Adipose tissue (tissue), 3 donors: Measurements from ENCODE around the gene ZBTB16. TPM values are rescaled to one million over a fixed set of nuclear protein-coding genes. Genes with fewer than 3 reads are reported as not detected.

ENCODE experiments used
- H3K27ac ChIP-seq: one replicate; pipeline ENCODE4 v1.5.1; 2013; ENCODE audit warnings: low read depth, low read length
- WGBS, 3 donors: extraction: QIAGEN DNeasy Blood & Tissue Kit; methylation state at CpG; one replicate each; pipeline ENCODE4 v1.1.7; 2013; 5-methylcytosine and 5-hydroxymethylcytosine counted together
- polyA plus RNA-seq, 3 donors: library from polyadenylated mRNA; stranded (reverse); fragments of 200-250 nt; gene quantifications; one replicate each; pipeline ENCODE4 v1.2.3, GENCODE V29; 2013
- donor health status: healthy with polysubstance abuse.
- donor health status: Bipolar disorder and iron deficiency.
- donor health status: healthy.

ZBTB16 gene
- polyA plus RNA-seq, 3 donors, result 30.4 to 68.2 (median 43.1) TPM

GRCh38 chr11:114077482-114078305 is 18.2 kb downstream of the ZBTB16 start:
- no peak overlapping the region for H3K27ac ChIP-seq
- 63 to 74% (median 64%) methylated on average over 9 of the region's 9 CpGs for WGBS, 3 donors

DNA sequence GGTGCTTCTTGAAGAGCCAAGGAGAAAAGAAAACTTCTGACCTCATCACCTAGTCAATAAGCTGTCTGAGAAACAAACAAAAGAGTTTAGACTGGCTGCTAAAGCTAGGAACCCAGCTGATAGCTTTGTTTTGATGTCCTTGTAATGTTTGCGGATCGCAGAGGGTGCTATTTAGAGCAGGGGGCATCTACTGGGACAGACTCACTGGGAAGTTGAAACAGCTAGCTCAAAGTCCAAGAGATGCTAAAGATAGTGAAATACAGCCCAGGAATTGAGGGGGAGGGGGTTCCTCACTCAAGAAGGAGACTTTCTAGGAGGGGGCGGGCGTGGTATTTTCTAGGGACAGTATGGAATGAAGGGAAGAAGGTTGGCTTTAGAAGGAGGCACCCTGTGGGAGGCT is 18.9 kb downstream of the ZBTB16 start:
- 72 to 87% (median 83%) methylated on average over 4 of the region's 4 CpGs for WGBS, 3 donors
- H3K27ac ChIP-seq, result no peak overlapping the region

DNA sequence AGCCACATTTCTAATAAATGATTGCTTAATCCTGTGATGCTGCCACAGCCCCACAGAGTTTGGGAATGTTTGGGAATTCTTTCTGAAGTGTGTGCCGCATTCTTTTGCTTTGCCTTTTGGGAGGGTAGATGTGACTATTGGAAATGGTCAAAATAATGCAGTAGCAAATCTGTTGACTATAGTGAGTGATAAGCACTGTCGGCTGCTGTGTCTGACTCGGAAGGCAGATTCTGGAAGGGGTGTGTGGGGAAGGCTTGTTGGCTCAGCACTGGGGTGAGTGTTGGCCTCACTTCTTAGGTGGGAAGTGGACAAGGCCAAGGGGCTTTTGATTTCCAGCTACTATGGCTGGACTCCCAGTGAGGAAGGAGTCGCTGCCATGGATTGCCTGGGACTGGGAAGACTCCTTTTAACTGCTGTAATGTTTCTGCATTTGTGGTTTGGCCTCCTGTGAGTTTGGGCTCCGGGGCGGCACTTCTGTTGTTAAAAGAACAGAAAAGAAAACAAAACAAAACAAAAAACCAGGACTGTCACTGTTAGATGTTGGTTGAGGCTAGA is 20.1 kb downstream of the ZBTB16 start:
- H3K27ac ChIP-seq, result no peak overlapping the region
- 31 to 57% (median 33%) methylated on average over 6 of the region's 6 CpGs for WGBS, 3 donors

- WGBS, 3 donors, result 38 to 53% (median 42%) methylated on average over 5 of the region's 5 CpGs
- no peak overlapping the region for H3K27ac ChIP-seq
These were observed 20.7 kb downstream of the ZBTB16 start for GRCh38 chr11:114080219-114080618.

DNA sequence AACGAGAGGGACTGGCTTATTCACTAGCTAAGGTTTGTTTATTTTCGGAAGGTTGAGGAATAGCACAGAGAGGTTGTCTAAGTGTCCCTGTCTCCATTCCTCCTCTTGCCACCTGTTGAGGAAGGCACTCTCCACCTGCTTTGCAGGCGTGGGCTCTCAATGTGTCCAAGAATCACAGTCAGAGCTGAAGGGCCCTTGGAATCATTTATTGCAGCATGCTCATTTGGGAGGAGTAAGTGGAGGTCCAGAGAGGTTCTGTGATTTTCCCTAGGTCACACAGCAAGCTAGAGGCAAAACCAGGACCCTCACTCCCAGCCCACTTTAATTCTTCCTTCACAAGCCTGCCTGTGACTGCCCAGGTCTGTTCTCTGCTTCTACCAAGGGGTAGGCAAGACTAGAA is 21.3 kb downstream of the ZBTB16 start:
- H3K27ac ChIP-seq, result no peak overlapping the region
- 55 to 85% (median 85%) methylated on average over 3 of the region's 3 CpGs for WGBS, 3 donors

GRCh38 chr11:114081641-114082414 is 22.3 kb downstream of the ZBTB16 start:
- 51 to 78% (median 59%) methylated on average over 9 of the region's 9 CpGs for WGBS, 3 donors
- no peak overlapping the region for H3K27ac ChIP-seq

DNA sequence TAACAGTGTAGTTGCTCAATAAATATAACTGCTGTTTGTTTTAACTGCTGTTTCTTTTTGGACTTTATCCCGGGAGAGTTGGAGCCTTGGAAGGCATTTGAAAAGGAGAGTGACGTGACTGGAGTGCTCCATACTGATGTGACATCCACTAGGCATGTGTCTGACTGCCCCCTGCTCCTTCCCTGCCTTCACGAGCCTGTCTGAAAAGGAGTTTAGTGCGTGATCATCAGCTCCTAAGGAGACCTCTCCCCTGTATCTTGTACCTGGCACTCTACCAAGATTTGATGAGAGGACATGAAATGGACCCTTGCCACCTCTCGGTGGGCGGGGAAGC is 22.9 kb downstream of the ZBTB16 start:
- WGBS, 3 donors, result 48 to 53% (median 52%) methylated on average over 6 of the region's 6 CpGs
- H3K27ac ChIP-seq, result no peak overlapping the region

GRCh38 chr11:114082767-114083181 is 23.3 kb downstream of the ZBTB16 start:
- 48 to 59% (median 51%) methylated on average over 22 of the region's 22 CpGs for WGBS, 3 donors
- H3K27ac ChIP-seq, result no peak overlapping the region

- no peak overlapping the region for H3K27ac ChIP-seq
- whole genome bisulfite sequencing, 3 donors, result 54 to 76% (median 59%) methylated on average over 11 of the region's 11 CpGs
These were observed 24.1 kb downstream of the ZBTB16 start for GRCh38 chr11:114083391-114084252.

- 27 to 72% (median 60%) methylated on average over 4 of the region's 4 CpGs for WGBS, 3 donors
- H3K27ac ChIP-seq, result no peak overlapping the region
These were observed 24.9 kb downstream of the ZBTB16 start for GRCh38 chr11:114084414-114084813.

DNA sequence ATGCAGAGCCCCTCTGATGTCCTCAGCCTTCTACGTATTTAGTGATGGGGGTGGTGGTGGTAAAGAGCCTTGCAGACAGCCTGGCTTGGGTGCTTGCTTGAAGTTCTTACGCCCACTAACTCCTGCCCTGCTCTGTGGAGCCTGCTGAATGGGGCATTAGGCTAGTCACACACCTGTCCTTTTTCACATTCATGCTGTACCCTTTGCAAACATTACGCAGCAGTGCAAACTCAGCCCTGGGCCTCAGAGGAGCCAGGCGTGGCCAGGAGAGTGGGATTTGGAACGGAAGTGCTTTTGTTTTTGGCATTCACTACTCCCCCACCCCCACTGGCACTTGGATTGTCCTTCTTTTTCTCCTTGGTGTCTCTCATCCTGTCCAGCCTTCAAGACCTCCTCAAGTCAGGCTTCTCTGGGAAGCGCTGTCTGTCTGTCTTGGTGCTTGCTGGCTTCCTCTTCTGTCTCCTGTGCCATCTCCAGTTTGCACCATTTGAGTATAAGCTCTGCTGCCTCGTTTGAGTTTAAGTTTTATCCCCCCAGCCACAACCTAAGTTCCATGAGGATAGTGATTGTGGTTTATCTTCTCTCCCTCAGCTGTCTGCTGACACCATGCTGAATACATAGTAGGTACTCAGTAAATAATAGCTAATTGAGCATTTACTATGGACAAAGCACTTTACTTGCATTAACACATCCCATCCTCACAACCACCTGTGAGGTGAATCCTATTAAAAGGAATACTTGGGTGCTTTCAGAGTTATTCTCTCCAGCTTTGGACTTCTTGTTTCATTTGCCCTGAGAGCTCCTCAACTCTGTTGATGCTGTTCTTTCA is 26.7 kb downstream of the ZBTB16 start:
- no peak overlapping the region for H3K27ac ChIP-seq
- 45 to 51% (median 46%) methylated on average over 7 of the region's 7 CpGs for WGBS, 3 donors

DNA sequence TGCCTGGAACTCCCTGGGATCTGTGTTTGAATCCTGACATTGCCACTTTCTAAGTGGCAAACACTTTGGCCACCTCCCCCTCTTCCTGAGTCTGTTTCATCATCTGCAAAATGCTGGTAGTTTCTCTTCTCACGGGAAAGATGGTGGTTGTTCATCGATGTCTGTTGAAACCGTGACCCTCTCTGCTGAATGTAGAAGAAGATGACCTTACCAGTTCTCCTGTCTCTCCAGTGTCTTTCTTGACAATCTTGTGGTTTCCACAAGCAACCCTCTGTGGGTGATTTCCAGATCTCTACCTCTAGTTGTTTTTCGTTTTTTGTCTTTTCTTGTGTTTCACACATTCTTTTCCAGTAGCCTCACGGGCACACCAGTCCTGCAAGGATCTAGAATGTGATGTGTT is 27.5 kb downstream of the ZBTB16 start:
- 55 to 83% (median 66%) methylated on average over 5 of the region's 5 CpGs for WGBS, 3 donors
- H3K27ac ChIP-seq, result no peak overlapping the region

- WGBS, 3 donors, result 78 to 84% (median 80%) methylated on average over 9 of the region's 9 CpGs
- no peak overlapping the region for H3K27ac ChIP-seq
These were observed 28.7 kb downstream of the ZBTB16 start for GRCh38 chr11:114088216-114088615.

- WGBS, 3 donors, result 56 to 89% (median 64%) methylated on average over 7 of the region's 7 CpGs
- no peak overlapping the region for H3K27ac ChIP-seq
These were observed 29.3 kb downstream of the ZBTB16 start for GRCh38 chr11:114088836-114089235.

DNA sequence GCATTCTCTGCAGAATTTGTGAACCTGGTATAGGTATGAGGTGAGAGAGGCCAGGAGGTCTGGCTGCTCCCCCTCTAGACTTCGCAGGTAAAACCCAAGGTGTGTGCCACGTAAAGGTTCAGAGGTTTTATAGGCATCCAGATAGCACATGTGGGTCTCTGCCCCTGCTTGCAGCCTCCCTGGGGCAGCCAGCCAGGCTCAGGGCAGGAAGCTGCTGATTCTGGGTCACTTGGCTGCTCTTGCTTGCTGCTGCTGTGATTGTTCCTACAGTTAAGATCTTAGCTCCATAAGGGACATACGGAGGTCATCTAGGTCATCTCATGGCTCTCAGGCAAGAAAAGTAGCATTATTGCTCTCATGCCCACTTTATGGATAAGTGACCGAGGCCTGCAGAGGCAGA is 30.2 kb downstream of the ZBTB16 start:
- H3K27ac ChIP-seq, result no peak overlapping the region
- 61 to 89% (median 77%) methylated on average over 4 of the region's 4 CpGs for WGBS, 3 donors

GRCh38 chr11:114090225-114090910 is 30.9 kb downstream of the ZBTB16 start:
- no peak overlapping the region for H3K27ac ChIP-seq
- WGBS, 3 donors, result 73 to 86% (median 79%) methylated on average over 4 of the region's 4 CpGs

DNA sequence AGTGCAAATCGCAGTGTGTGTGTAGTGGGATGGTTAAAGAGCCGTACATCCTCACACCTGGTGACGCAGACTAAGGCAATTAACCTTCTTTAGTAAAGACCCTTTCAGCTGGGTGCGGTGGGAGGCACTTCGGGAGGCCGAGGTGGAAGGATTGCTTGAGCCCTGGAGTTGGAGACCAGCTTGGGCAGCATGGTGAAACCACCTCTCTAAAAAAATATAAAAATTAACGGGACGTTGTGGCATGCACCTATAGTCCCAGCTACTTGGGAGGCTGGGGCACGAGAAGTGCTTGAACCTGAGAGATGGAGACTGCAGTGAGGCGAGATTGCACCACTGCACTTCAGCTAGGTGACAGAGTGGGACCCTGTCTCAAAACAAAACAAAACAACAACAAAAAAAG is 31.5 kb downstream of the ZBTB16 start:
- 88 to 90% (median 89%) methylated on average over 10 of the region's 10 CpGs for WGBS, 3 donors
- H3K27ac ChIP-seq, result no peak overlapping the region
